RWPE1 (cell line): Measurements from ENCODE around the gene HOXD9.

Experiments
- CTCF ChIA-PET: fragments of 350-600 bp; sonication (Branson Sonifier 250); formaldehyde crosslinking; extraction: SDS; loops from one replicate; lab custom pipeline; 2021; lab: Yijun Ruan, JAX
- POLR2A ChIA-PET: fragments of 400-600 bp; formaldehyde crosslinking; extraction: SDS; loops from one replicate; lab custom pipeline; 2020; ENCODE audit warnings: antibody characterized with exemption; ENCODE audit not compliant: low non-redundant PET; lab: Yijun Ruan, JAX
- DNase-seq: peaks from one replicate; pipeline ENCODE4 v3.0.0; 2012; ENCODE audit warnings: low spot score
- H3K27ac ChIP-seq: fragments of 450-650 bp; 2 replicates; pipeline ENCODE4 v1.5.1; 2017
- TF ChIP-seq, protein P1 (sequence below): fragments of 450-650 bp; conservative IDR thresholded peaks from 2 replicates; pipeline ENCODE4 v1.5.1; 2017; ENCODE audit warnings: low read depth, mild to moderate bottlenecking

The HOXD9 gene

DNA sequence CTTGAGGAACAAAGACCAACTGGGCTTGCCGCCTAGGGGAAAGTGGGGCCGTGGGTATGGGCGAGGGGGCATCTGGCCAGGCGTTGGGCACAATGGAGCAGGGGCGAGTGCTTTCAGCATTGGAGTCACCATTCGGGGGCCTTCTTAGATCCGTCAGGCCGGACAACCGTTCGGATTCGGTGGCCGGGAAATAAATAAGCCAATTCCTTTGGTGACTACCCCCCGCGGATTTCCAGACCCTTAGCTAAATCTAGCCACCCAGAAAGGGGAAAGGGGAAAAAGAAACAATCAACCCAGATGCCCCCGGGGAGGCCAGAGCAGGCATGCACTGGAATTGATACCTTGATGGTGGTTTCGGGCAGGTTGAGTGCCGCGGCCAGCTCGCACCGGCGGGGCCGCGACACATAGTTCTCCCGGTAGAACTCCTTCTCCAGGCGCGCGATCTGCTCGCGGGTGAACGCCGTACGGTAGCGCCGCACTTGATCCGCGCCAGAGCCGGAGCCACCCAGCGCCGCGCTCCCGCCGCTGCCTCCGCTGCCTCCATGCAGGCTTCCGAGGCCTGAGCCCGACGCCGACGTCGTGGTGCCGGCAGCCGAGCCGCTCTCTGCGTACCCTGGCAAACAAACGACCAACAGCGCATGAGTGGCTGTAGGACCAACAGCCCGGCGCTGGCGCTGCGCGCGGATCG lies 40.5 kb upstream of the HOXD9 start:
- POLR2A ChIA-PET, result no interaction called here
- no peak for DNase-seq
- no peak overlapping the region for H3K27ac ChIP-seq
- CTCF ChIA-PET, result interaction anchor here (1.0 kb wide), 1 partner anchor 15 kb away, joined by 8 read pairs; no protein-coding TSS in a partner anchor
- TF ChIP-seq, protein P1, sequence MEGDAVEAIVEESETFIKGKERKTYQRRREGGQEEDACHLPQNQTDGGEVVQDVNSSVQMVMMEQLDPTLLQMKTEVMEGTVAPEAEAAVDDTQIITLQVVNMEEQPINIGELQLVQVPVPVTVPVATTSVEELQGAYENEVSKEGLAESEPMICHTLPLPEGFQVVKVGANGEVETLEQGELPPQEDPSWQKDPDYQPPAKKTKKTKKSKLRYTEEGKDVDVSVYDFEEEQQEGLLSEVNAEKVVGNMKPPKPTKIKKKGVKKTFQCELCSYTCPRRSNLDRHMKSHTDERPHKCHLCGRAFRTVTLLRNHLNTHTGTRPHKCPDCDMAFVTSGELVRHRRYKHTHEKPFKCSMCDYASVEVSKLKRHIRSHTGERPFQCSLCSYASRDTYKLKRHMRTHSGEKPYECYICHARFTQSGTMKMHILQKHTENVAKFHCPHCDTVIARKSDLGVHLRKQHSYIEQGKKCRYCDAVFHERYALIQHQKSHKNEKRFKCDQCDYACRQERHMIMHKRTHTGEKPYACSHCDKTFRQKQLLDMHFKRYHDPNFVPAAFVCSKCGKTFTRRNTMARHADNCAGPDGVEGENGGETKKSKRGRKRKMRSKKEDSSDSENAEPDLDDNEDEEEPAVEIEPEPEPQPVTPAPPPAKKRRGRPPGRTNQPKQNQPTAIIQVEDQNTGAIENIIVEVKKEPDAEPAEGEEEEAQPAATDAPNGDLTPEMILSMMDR, result no peak

DNA sequence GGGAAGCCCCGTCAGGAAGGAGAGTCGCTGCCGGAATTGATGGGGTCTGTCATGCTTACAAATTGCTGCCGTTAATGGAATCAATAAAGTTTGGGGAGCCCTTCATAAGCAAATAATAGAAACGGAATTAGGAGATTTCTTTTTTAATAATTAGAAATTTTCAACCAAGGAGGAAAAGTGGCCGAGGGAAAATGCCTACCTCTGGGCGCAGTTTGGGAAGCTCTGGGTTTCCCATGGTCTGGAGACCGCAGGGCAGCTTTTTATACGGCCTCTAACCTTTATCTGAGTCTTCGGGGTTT lies 40.0 kb upstream of the HOXD9 start:
- DNase-seq, result no peak
- ChIA-PET POLR2A (no interaction called here), CTCF (interaction anchor here (0.6 kb wide), 1 partner anchor 225 kb away, joined by 3 read pairs; no protein-coding TSS in a partner anchor)
- no peak overlapping the region for H3K27ac ChIP-seq
- TF ChIP-seq, protein P1, result no peak

DNA sequence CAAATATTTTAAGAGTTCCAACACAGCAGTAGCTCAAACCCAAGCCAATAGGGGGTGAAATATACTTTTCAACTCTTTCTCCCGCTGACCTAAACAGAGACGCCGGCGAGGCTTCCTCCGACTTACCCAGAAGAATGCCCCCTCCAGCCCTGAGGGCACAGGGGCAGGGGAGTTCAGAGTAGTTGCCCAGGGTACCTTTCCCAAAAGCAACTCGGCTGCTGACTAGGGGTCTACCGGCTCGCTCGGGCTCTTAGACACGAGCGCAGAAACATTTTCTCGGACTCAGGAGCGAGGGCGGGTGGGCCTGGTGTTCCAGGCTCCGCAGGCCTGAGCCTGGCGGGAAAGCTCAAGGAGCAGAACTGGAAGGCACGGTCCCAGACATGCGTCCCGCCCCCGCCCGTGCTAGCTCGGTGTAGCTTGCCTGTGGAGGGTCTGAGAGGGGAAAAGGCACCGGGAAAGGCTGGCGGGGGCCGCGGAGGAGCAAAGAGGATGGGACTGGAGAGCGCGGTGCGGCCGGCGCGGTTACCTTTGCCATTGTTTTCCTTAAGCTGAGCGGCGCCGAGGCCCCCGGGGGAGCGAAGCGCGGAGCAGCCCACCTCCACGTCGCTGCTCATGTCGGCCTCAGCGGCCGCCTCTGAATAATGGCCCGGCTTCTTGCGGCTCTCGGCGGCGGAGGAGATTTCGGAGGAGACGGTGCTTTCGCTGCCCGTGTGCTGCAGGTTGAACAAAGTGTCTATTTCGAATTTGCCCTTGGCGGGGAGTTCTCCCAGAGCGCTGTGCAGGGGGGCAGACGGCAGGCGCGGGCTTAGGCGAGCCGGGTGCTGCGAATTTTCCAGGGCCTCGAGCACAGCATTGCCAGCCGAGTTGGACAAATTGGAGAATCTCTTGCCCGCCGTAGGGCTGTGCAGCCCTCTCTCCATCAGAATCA lies 39.4 kb upstream of the HOXD9 start:
- POLR2A ChIA-PET, result no interaction called here
- H3K27ac ChIP-seq, result no peak overlapping the region
- TF ChIP-seq, protein P1, result no peak
- DNase-seq, result no peak
- CTCF ChIA-PET, result interaction anchor here (0.6 kb wide), 2 partner anchors 226 to 687 kb away, joined by 3 to 4 read pairs; no protein-coding TSS in a partner anchor

DNA sequence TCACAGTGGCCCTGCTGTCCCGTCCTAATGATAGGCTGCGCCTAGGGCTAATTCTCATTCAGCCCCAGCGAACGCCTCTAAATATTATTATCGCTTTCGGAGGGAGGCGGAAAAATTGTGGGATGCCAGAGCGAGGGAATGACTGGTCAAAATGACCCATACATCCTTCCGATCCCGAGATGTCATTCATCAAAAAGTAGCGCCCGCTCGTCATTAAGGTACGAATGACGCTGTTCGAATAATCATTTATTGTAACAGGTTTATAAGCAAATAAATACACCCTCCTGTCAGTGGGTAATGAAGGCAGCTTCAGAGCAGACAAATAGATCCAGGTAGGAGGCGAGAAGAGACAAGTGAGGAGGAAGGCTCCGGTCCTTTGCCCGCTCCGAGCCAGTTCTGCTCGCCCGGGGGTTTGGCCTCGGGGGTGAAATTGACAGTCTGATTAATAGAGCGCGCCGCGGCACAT lies 38.7 kb upstream of the HOXD9 start, which contains the start of gene EVX2:
EVX2 (minus strand) TSS at position 167 of the 466 bp plus-strand sequence. CDS start 186 bp downstream, outside the sequence.
- ChIA-PET CTCF (interaction anchor here (0.7 kb wide), 1 partner anchor 48 kb away, joined by 3 read pairs; no protein-coding TSS in a partner anchor), POLR2A (no interaction called here)
- DNase-seq, result no peak
- TF ChIP-seq, protein P1, result no peak
- H3K27ac ChIP-seq, result no peak within 1 kb of the TSS

DNA sequence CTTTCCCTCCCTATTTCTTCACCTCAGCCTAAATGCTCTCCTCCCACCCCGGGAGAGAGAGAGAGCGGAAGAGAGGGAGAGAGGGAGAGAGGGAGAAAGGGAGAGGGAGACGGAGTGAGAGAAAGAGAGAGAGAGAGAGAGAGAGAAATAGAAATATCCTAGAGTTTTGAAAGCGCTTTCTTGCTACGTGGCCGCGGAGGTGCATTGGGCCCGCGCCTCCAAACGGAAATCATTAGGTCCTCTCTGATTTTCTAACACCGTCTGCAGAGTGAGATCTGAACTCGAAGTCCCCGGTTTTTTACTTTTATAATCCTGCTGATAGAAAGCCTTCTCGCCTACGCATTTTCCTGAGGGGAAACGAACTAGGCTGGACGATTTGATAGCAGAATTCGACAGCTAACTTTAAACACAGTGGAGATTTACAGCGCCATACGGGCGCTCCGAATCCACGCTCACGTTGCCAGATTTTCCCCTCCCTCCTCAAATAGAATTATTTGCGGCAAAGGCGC lies 37.9 kb upstream of the HOXD9 start:
- TF ChIP-seq, protein P1, result no peak
- ChIA-PET CTCF (interaction anchor here (0.7 to 0.8 kb wide), 2 partner anchors 47 to 708 kb away, joined by 3 read pairs; no protein-coding TSS in a partner anchor), POLR2A (no interaction called here)
- H3K27ac ChIP-seq, result no peak overlapping the region
- no peak for DNase-seq
